ENCODE data around the gene OR6C6. TPM values are rescaled to one million over a fixed set of nuclear protein-coding genes. Genes with fewer than 3 reads are reported as not detected.

OR6C6 gene
- total RNA-seq (not detected), polyA plus RNA-seq (not detected)

DNA sequence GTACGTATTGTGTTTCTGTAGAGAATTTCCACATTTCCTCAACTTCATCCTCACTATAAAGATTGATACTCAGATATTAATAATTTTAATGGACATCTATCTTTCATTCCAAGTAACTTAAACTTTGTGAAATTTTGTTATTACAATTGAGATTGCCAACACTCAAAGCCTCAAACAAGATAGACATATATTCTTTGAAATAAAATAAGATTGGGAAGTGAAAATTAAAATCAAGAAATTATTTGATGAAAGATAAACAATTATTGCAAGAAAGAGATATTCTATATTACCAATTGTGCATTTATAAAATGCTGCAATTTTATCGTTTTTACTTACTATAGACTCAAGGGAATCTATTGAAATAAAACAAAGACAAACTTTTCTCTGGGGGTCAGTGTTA, at the start of gene OR6C6:
Gene OR6C6, minus strand, starts transcription at position 101 of the 400 bp plus-strand sequence. CDS start 1,337 bp downstream, outside the sequence.
- DNase-seq (ENCODE audit: low spot score) = no peak
- no peak for TF ChIP-seq RAD21 (IDR thresholded peaks at IDR 0.05)
- TF ChIP-seq SP1 (IDR thresholded peaks at IDR 0.05) = no peak
- no peak for TF ChIP-seq RXRA (IDR thresholded peaks at IDR 0.05)
- TF ChIP-seq HNF4A (conservative IDR thresholded peaks at IDR 0.05) = no peak
- no peak for TF ChIP-seq TAF1 (conservative IDR thresholded peaks at IDR 0.05)
- no peak for TF ChIP-seq CTCF (IDR thresholded peaks at IDR 0.05; ENCODE audit: low read depth, low read length, missing input control)
- TF ChIP-seq NR2F2 (IDR thresholded peaks at IDR 0.05) = no peak
- no peak for TF ChIP-seq GABPA (IDR thresholded peaks at IDR 0.05 in 1 of 2, conservative IDR thresholded peaks at IDR 0.05 in 1 of 2)
- TF ChIP-seq EGR1 (IDR thresholded peaks at IDR 0.05; ENCODE audit: low read depth in 2 of 2) = no peak
- TF ChIP-seq REST (IDR thresholded peaks at IDR 0.05) = no peak
- TF ChIP-seq YY1 (IDR thresholded peaks at IDR 0.05) = no peak
- TF ChIP-seq JUND (IDR thresholded peaks at IDR 0.05) = no peak
- TF ChIP-seq, protein P1, sequence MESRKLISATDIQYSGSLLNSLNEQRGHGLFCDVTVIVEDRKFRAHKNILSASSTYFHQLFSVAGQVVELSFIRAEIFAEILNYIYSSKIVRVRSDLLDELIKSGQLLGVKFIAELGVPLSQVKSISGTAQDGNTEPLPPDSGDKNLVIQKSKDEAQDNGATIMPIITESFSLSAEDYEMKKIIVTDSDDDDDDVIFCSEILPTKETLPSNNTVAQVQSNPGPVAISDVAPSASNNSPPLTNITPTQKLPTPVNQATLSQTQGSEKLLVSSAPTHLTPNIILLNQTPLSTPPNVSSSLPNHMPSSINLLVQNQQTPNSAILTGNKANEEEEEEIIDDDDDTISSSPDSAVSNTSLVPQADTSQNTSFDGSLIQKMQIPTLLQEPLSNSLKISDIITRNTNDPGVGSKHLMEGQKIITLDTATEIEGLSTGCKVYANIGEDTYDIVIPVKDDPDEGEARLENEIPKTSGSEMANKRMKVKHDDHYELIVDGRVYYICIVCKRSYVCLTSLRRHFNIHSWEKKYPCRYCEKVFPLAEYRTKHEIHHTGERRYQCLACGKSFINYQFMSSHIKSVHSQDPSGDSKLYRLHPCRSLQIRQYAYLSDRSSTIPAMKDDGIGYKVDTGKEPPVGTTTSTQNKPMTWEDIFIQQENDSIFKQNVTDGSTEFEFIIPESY (IDR thresholded peaks at IDR 0.05) = no peak
- TF ChIP-seq FOXA1 (IDR thresholded peaks at IDR 0.05) = no peak
- no peak for TF ChIP-seq ATF3 (IDR thresholded peaks at IDR 0.05)
- TF ChIP-seq FOXA2 (IDR thresholded peaks at IDR 0.05) = no peak
- TF ChIP-seq, protein P2, sequence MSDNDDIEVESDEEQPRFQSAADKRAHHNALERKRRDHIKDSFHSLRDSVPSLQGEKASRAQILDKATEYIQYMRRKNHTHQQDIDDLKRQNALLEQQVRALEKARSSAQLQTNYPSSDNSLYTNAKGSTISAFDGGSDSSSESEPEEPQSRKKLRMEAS (IDR thresholded peaks at IDR 0.05) = no peak
- TF ChIP-seq HNF4G (IDR thresholded peaks at IDR 0.05) = no peak
- Histone ChIP-seq H3K4me1 (ENCODE audit: control insufficient read depth in 4 of 4, insufficient read depth in 4 of 4, low read length in 3 of 4) (no peaks in the 10 kb centered on the region), H3K36me3 (ENCODE audit: control insufficient read depth in 4 of 4, insufficient read depth in 3 of 4, low read depth in 1 of 4, low read length in 3 of 4) (no peaks in the 10 kb centered on the region), H3K4me3 (ENCODE audit: low read depth in 1 of 3, low read length in 3 of 3) (no peak within 1 kb of the TSS), H3K9ac (ENCODE audit: low read depth in 1 of 2, low read length in 2 of 2) (no peak within 1 kb of the TSS), H3K27ac (ENCODE audit: low read depth in 1 of 2, low read length in 2 of 2) (no peak within 1 kb of the TSS), H3K27me3 (ENCODE audit: control insufficient read depth in 4 of 4, insufficient read depth in 4 of 4, low read length in 3 of 4) (peaks cover 0 to 2% (median under 1%) of the 10 kb centered on the region in 4 donors), H3K9me3 (ENCODE audit: control insufficient read depth in 4 of 4, low read length in 3 of 4) (peaks cover 0 to 1% (median 0%) of the 10 kb centered on the region in 4 donors)
- 73% methylated on average over 2 of the region's 2 CpGs for WGBS
